Measurements from ENCODE around the gene TUBG1. TPM values are rescaled to one million over a fixed set of nuclear protein-coding genes. Genes with fewer than 3 reads are reported as not detected.

The TUBG1 gene
- total RNA-seq, 3 donors from 2014 or later, result 20.5 to 34.4 (median 22.8) TPM

DNA sequence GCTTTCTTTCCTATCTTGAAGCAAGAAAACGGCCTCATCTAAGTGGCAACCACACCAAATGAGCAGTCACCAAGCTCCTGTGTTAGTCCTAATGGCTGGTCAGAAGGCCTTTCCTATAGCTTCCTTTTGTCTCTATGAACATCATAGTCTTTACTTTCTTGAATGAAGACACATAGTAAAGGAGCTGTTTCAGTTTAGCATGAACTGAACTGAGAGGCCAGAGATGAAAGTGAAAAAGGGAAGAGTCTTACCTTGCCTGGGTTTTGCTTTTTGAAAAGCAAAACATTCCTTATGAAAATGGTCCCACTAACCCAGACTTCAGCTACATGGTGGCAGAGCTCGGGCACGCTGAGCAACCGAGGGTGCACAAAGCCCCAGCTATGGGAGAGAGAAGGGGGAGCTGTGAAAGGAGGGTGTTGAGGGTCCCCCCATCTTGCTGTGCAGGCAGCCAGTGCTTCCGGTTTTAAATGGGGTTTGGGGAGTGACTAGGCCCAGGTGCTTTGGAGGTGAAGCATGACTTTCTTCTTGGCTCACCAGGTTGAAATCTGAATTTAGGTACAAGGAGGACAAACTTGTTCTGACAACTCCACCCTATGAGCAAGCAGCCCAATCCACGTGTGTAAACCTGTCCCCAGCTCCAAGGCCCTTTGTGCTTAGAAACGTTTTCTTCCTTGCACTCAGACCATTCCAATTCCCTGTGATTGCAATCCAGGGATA is 22.8 kb upstream of the TUBG1 start:
- Histone ChIP-seq H3K27me3 (no peaks in the 10 kb centered on the region), H3K27ac (peak overlapping the region in 1 of 2 donors; percentile 2), H3K4me1 (no peaks in the 10 kb centered on the region), H3K4me3 (no peak overlapping the region), H3K36me3 (peaks cover 12% of the 10 kb centered on the region), H3K9me3 (no peaks in the 10 kb centered on the region)
- intact Hi-C loops (cut with DNase I; ENCODE audit: low total_unique reads), result no loop called here
- no peak for TF ChIP-seq POLR2A (IDR thresholded peaks at IDR 0.05)
- TF ChIP-seq, protein P1, sequence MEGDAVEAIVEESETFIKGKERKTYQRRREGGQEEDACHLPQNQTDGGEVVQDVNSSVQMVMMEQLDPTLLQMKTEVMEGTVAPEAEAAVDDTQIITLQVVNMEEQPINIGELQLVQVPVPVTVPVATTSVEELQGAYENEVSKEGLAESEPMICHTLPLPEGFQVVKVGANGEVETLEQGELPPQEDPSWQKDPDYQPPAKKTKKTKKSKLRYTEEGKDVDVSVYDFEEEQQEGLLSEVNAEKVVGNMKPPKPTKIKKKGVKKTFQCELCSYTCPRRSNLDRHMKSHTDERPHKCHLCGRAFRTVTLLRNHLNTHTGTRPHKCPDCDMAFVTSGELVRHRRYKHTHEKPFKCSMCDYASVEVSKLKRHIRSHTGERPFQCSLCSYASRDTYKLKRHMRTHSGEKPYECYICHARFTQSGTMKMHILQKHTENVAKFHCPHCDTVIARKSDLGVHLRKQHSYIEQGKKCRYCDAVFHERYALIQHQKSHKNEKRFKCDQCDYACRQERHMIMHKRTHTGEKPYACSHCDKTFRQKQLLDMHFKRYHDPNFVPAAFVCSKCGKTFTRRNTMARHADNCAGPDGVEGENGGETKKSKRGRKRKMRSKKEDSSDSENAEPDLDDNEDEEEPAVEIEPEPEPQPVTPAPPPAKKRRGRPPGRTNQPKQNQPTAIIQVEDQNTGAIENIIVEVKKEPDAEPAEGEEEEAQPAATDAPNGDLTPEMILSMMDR (IDR thresholded peaks at IDR 0.05), result no peak
- no peak for TF ChIP-seq POLR2AphosphoS5 (IDR thresholded peaks at IDR 0.05)
- DNase-seq (ENCODE audit: low spot score in 2 of 2), result peak in 1 of 2 donors; percentile 37

DNA sequence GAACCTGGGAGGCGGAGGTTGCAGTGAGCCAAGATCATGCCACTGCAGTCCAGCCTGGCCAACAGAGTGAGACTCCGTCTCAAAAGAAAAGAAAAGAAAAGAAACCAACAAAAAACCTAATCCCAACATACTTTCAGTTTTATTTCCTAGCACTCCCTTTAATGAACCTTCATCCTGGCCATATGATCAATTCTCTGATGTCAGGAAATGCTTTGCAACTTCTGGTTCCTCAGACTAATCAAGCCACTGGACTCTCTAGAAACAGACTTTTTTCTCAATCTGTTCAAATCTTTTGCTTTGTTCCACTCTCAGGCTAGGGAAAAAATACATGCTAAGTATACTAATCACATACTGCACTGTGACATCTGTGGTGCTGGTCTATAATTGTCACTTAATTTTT is 18.6 kb upstream of the TUBG1 start:
- Histone ChIP-seq H3K9me3 (no peaks in the 10 kb centered on the region), H3K36me3 (peaks cover 4% of the 10 kb centered on the region), H3K27me3 (no peaks in the 10 kb centered on the region), H3K27ac (no peak overlapping the region), H3K4me3 (no peak overlapping the region), H3K4me1 (no peaks in the 10 kb centered on the region)
- DNase-seq (ENCODE audit: low spot score in 2 of 2), result no peak
- intact Hi-C loops (cut with DNase I; ENCODE audit: low total_unique reads), result no loop called here
- TF ChIP-seq, protein P1 (IDR thresholded peaks at IDR 0.05), result no peak
- TF ChIP-seq POLR2AphosphoS5 (IDR thresholded peaks at IDR 0.05) (no peak), POLR2A (IDR thresholded peaks at IDR 0.05) (no peak)

- Histone ChIP-seq H3K36me3 (peaks cover 1% of the 10 kb centered on the region), H3K27ac (no peak overlapping the region), H3K27me3 (no peaks in the 10 kb centered on the region), H3K9me3 (no peaks in the 10 kb centered on the region), H3K4me1 (no peaks in the 10 kb centered on the region), H3K4me3 (no peak overlapping the region)
- intact Hi-C loops (cut with DNase I; ENCODE audit: low total_unique reads), result no loop called here
- peak in 1 of 2 donors; percentile 14 for DNase-seq (ENCODE audit: low spot score in 2 of 2)
- no peak for TF ChIP-seq POLR2A (IDR thresholded peaks at IDR 0.05)
- TF ChIP-seq, protein P1 (IDR thresholded peaks at IDR 0.05), result no peak
- TF ChIP-seq POLR2AphosphoS5 (IDR thresholded peaks at IDR 0.05), result no peak
These were observed 18.1 kb upstream of the TUBG1 start for GRCh38 chr17:42591411-42591810.

GRCh38 chr17:42596386-42596785 is 13.1 kb upstream of the TUBG1 start:
- Histone ChIP-seq H3K36me3 (no peaks in the 10 kb centered on the region), H3K9me3 (no peaks in the 10 kb centered on the region), H3K27me3 (no peaks in the 10 kb centered on the region), H3K4me1 (no peaks in the 10 kb centered on the region), H3K4me3 (no peak overlapping the region), H3K27ac (no peak overlapping the region)
- no peak for DNase-seq (ENCODE audit: low spot score in 2 of 2)
- TF ChIP-seq POLR2A (IDR thresholded peaks at IDR 0.05) (no peak), POLR2AphosphoS5 (IDR thresholded peaks at IDR 0.05) (no peak)
- TF ChIP-seq, protein P1 (IDR thresholded peaks at IDR 0.05), result no peak
- intact Hi-C loops (cut with DNase I; ENCODE audit: low total_unique reads), result loop anchor here (1.0 kb wide), 1 partner anchor 13 kb away; the partner anchor contains the start of genes RETREG3 and TUBG1

DNA sequence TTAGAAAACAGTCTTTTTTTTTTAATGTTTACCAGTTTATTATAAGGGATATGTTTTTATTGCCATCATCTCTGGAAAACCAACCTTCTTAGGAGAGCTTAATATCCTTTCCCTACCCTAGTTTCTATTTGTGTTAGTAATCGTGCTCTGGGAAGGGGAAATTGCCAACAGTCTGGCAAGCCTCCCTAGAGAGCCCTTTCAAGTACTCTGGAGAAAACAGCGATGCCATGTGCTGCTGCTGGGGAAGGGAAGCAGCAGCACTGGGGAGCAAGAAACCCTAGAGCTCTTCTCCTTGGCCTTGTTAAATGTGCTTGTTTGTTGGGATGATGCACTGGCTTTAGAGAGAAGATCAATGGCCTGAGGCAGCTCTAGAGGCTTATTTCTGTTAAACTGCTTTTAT is 10.6 kb upstream of the TUBG1 start:
- H3K9me3 ChIP-seq, result no peaks in the 10 kb centered on the region
- TF ChIP-seq POLR2A (IDR thresholded peaks at IDR 0.05), result no peak
- DNase-seq (ENCODE audit: low spot score in 2 of 2), result no peak
- H3K4me1 ChIP-seq, result no peaks in the 10 kb centered on the region
- intact Hi-C loops (cut with DNase I; ENCODE audit: low total_unique reads), result no loop called here
- H3K36me3 ChIP-seq, result no peaks in the 10 kb centered on the region
- no peak overlapping the region for H3K4me3 ChIP-seq
- no peaks in the 10 kb centered on the region for H3K27me3 ChIP-seq
- no peak overlapping the region for H3K27ac ChIP-seq

All from breast epithelium (tissue), 4 donors.